Adrenal gland (tissue), 12 donors: ENCODE results near the gene ARHGAP18. TPM values are rescaled to one million over a fixed set of nuclear protein-coding genes. Genes with fewer than 3 reads are reported as not detected.

Source experiments
- DNase-seq, 7 donors: peaks; one replicate each; pipeline ENCODE4 v3.0.0-alpha.2; 2019 to 2020
- H3K27ac ChIP-seq, 5 donors: fragments of 200-600 bp; sonication (generic) in 4 of 5; 1 replicate in 3 of 5; 2 replicates in 2 of 5; pipeline versions ENCODE4 v1.5.1 to v1.8.0; 2016 to 2020; ENCODE audit warnings: mild to moderate bottlenecking in 1 of 5
- H3K27me3 ChIP-seq: fragments of 200-600 bp; 2 replicates; pipeline ENCODE4 v1.8.0; 2021
- H3K36me3 ChIP-seq, 2 donors: fragments of 200-600 bp; replicated peaks in 1 of 2; 1 replicate in 1 of 2; 2 replicates in 1 of 2; pipeline versions ENCODE4 v1.5.1 to v1.8.0; 2018 to 2022
- H3K4me1 ChIP-seq, 2 donors: fragments of 200-600 bp; replicated peaks in 1 of 2; 1 replicate in 1 of 2; 2 replicates in 1 of 2; pipeline versions ENCODE4 v1.5.1 to v1.8.0; 2018 to 2021
- H3K4me3 ChIP-seq, 4 donors: fragments of 200-600 bp; sonication (generic) in 3 of 4; one replicate each; pipeline ENCODE4 v1.5.1; 2016 to 2018
- H3K9me3 ChIP-seq, 3 donors: fragments of 200-600 bp; sonication (generic) in 1 of 3; replicated peaks in 1 of 3; 1 replicate in 2 of 3; 2 replicates in 1 of 3; pipeline versions ENCODE4 v1.5.1 to v1.8.0; 2016 to 2021
- POLR2A ChIP-seq, 2 donors: fragments of 450-650 bp; IDR thresholded peaks; one replicate each; pipeline ENCODE4 v1.6.1; 2017; ENCODE audit warnings: antibody characterized with exemption in 2 of 2, mild to moderate bottlenecking in 2 of 2, moderate library complexity in 1 of 2
- WGBS, 4 donors: extraction: QIAGEN DNeasy Blood & Tissue Kit in 2 of 4; methylation state at CpG; one replicate each; pipeline versions ENCODE4 v1.1.5 to v1.1.7; 2013 to 2017; 5-methylcytosine and 5-hydroxymethylcytosine counted together
- intact Hi-C, 2 donors: fragments of 100-400 bp; cut with DNase I; formaldehyde crosslinking; loops; one replicate each; pipeline versions ENCODE4 v1.14.1 to v1.15.0; 2022 to 2023
- polyA plus RNA-seq, 3 donors: library from polyadenylated mRNA; stranded (reverse); fragments of 200-250 nt in 2 of 3; fragments of 350-450 nt in 1 of 3; fragmentation: Illumina TruSeq in 1 of 3; extraction: RNeasy Lipid Tissue Mini Kit (QIAGEN cat#74804) in 1 of 3; gene quantifications; one replicate each; pipeline ENCODE4 v1.2.3, GENCODE V29; 2013 to 2014
- total RNA-seq, 9 donors: library from RNA; depleted of rRNA in 4 of 9; stranded (reverse); fragments of >200 nt in 4 of 9; fragments of 120-200 nt in 1 of 9; fragmentation: NEBNext Ultra II Directional in 1 of 9; extraction: Animal tissue kit (Norgen Biotek cat#: 25700) in 1 of 9; gene quantifications; one replicate each; pipeline versions ENCODE4 v1.1.0 to v1.2.4, GENCODE V29; 2013 to 2023
- TF ChIP-seq, protein P1 (sequence below), 6 experiments: fragments of 450-650 bp in 4 of 6; fragments of 200-600 bp in 2 of 6; sonication (generic) in 1 of 6; IDR thresholded peaks; 1 replicate in 5 of 6; 2 replicates in 1 of 6; pipeline versions ENCODE4 v1.5.1 to v1.8.0; 2016 to 2021; ENCODE audit warnings: antibody characterized with exemption in 6 of 6, mild to moderate bottlenecking in 2 of 6, moderate library complexity in 1 of 6
- donor health status: healthy with polysubstance abuse.
- donor health status: Bipolar disorder and iron deficiency.
- donor health status: DM: yes; HTN: yes; CAD: no.
- donor health status: DM: no; HTN: no; CAD: no.
- donor health status: DM: no; HTN: no; CAD: no.
- donor health status: DM: yes; HTN: yes; CAD: no.

ARHGAP18 gene
- total and polyA plus RNA-seq, 12 donors, result 22.0 to 101 (median 75.8) TPM

DNA sequence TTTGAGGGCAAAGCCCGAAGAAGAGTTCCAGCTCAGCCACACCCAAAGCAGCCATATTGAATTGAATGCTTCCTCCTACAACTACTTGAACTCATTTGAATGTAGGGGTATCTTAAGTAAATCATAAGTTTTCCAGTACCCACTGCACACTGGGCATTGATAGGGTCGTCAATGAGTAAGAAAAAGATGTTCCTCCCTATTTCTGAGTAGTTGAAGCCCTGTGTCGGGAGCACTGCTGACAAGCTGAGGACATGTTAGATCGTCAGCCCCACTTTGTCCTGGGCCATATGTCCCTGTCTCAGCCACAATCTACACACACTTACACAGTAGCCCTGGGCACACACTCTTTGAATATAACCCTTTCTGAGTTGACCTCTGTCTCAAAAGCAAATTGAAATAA is 105.7 kb downstream of the ARHGAP18 start:
- no peak overlapping the region for H3K27ac ChIP-seq
- H3K4me1 ChIP-seq, result peaks cover 6 to 16% of the 10 kb centered on the region in 2 donors
- TF ChIP-seq, protein P1, sequence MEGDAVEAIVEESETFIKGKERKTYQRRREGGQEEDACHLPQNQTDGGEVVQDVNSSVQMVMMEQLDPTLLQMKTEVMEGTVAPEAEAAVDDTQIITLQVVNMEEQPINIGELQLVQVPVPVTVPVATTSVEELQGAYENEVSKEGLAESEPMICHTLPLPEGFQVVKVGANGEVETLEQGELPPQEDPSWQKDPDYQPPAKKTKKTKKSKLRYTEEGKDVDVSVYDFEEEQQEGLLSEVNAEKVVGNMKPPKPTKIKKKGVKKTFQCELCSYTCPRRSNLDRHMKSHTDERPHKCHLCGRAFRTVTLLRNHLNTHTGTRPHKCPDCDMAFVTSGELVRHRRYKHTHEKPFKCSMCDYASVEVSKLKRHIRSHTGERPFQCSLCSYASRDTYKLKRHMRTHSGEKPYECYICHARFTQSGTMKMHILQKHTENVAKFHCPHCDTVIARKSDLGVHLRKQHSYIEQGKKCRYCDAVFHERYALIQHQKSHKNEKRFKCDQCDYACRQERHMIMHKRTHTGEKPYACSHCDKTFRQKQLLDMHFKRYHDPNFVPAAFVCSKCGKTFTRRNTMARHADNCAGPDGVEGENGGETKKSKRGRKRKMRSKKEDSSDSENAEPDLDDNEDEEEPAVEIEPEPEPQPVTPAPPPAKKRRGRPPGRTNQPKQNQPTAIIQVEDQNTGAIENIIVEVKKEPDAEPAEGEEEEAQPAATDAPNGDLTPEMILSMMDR (IDR thresholded peaks at IDR 0.05), result no peak
- no peak for TF ChIP-seq POLR2A (IDR thresholded peaks at IDR 0.05)
- peaks cover 0 to 8% of the 10 kb centered on the region in 2 donors for H3K36me3 ChIP-seq
- 93 to 97% (median 97%) methylated on average over 4 of the region's 4 CpGs for WGBS, 4 donors
- no peaks in the 10 kb centered on the region for H3K27me3 ChIP-seq
- DNase-seq, result no peak
- intact Hi-C loops, result loop anchor here in 1 of 2 donors (10.0 kb wide), 1 partner anchor 410 kb away; the partner anchor contains the start of gene L3MBTL3
- H3K4me3 ChIP-seq, result no peak overlapping the region
- no peaks in the 10 kb centered on the region for H3K9me3 ChIP-seq

GRCh38 chr6:129603741-129604140 is 106.2 kb downstream of the ARHGAP18 start:
- H3K4me3 ChIP-seq, result no peak overlapping the region
- 78 to 89% (median 85%) methylated on average over 2 of the region's 2 CpGs for WGBS, 4 donors
- H3K4me1 ChIP-seq, result peaks cover 6 to 16% of the 10 kb centered on the region in 2 donors
- DNase-seq, result no peak
- H3K36me3 ChIP-seq, result peaks cover 0 to 8% of the 10 kb centered on the region in 2 donors
- H3K9me3 ChIP-seq, result no peaks in the 10 kb centered on the region
- intact Hi-C loops, result loop anchor here in 1 of 2 donors (10.0 kb wide), 1 partner anchor 411 kb away; the partner anchor contains the start of gene L3MBTL3
- no peak for TF ChIP-seq POLR2A (IDR thresholded peaks at IDR 0.05)
- TF ChIP-seq, protein P1 (IDR thresholded peaks at IDR 0.05), result no peak
- no peak overlapping the region for H3K27ac ChIP-seq
- H3K27me3 ChIP-seq, result no peaks in the 10 kb centered on the region

GRCh38 chr6:129601323-129601722 is 108.7 kb downstream of the ARHGAP18 start:
- WGBS, 4 donors, result 77 to 99% (median 88%) methylated on average over 3 of the region's 3 CpGs

GRCh38 chr6:129599467-129599866 is 110.5 kb downstream of the ARHGAP18 start:
- TF ChIP-seq, protein P1 (IDR thresholded peaks at IDR 0.05), result no peak
- no peak for TF ChIP-seq POLR2A (IDR thresholded peaks at IDR 0.05)
- WGBS, 4 donors, result 69 to 76% (median 73%) methylated on average over 5 of the region's 5 CpGs
- Histone ChIP-seq H3K9me3 (no peaks in the 10 kb centered on the region), H3K4me3 (no peak overlapping the region), H3K27me3 (no peaks in the 10 kb centered on the region), H3K36me3 (no peaks in the 10 kb centered on the region), H3K4me1 (no peaks in the 10 kb centered on the region), H3K27ac (no peak overlapping the region)
- intact Hi-C loops, result loop anchor here (10.0 kb wide), 2 partner anchors 175 to 425 kb away; no protein-coding TSS in a partner anchor
- no peak for DNase-seq

More at GRCh38 chr6:129601323-129601722, 108.7 kb downstream of the ARHGAP18 start:
- no peak for TF ChIP-seq POLR2A (IDR thresholded peaks at IDR 0.05)
- TF ChIP-seq, protein P1 (IDR thresholded peaks at IDR 0.05), result no peak
- no peak overlapping the region for H3K4me3 ChIP-seq
- no peaks in the 10 kb centered on the region for H3K4me1 ChIP-seq
- DNase-seq, result no peak
- no peaks in the 10 kb centered on the region for H3K27me3 ChIP-seq
- peaks cover 0 to 8% of the 10 kb centered on the region in 2 donors for H3K36me3 ChIP-seq
- intact Hi-C loops, result loop anchor here in 1 of 2 donors (10.0 kb wide), 1 partner anchor 413 kb away; the partner anchor contains the start of gene L3MBTL3
- H3K27ac ChIP-seq, result no peak overlapping the region
- H3K9me3 ChIP-seq, result no peaks in the 10 kb centered on the region
